Effector CD8-positive, alpha-beta T cell (primary cell): ENCODE measurements around the gene RFX7.

Source experiments
- DNase-seq: peaks from one replicate; lab custom pipeline; 2025; lab: John Stamatoyannopoulos, UW

Gene RFX7

GRCh38 chr15:56244038-56244810, 545 bp upstream of the RFX7 start:
- no peak for DNase-seq

- DNase-seq: no peak
Measured at GRCh38 chr15:56242576-56243162, 1.0 kb downstream of the RFX7 start.

GRCh38 chr15:56241374-56242105, 2.1 kb downstream of the RFX7 start:
- DNase-seq: no peak

- DNase-seq: no peak
Measured at GRCh38 chr15:56240390-56240789, 3.3 kb downstream of the RFX7 start.

GRCh38 chr15:56236197-56236596, 7.5 kb downstream of the RFX7 start:
- no peak for DNase-seq

- no peak for DNase-seq
Measured at GRCh38 chr15:56234804-56235203, 8.9 kb downstream of the RFX7 start.

- no peak for DNase-seq
Measured at GRCh38 chr15:56233549-56233948, 10.1 kb downstream of the RFX7 start.

GRCh38 chr15:56232058-56232457, 11.6 kb downstream of the RFX7 start:
- no peak for DNase-seq

GRCh38 chr15:56228854-56229253, 14.8 kb downstream of the RFX7 start:
- no peak for DNase-seq

- DNase-seq: no peak
Measured at GRCh38 chr15:56228352-56228751, 15.3 kb downstream of the RFX7 start.

- no peak for DNase-seq
Measured at GRCh38 chr15:56227780-56228179, 15.9 kb downstream of the RFX7 start.

- DNase-seq: no peak
Measured at GRCh38 chr15:56227306-56227705, 16.4 kb downstream of the RFX7 start.

GRCh38 chr15:56225520-56225919, 18.2 kb downstream of the RFX7 start:
- DNase-seq: no peak

GRCh38 chr15:56222302-56222701, 21.4 kb downstream of the RFX7 start:
- DNase-seq: no peak

GRCh38 chr15:56217341-56217740, 26.3 kb downstream of the RFX7 start:
- DNase-seq: no peak

GRCh38 chr15:56215769-56216168, 27.9 kb downstream of the RFX7 start:
- no peak for DNase-seq

- DNase-seq: no peak
Measured at GRCh38 chr15:56211960-56212550, 31.6 kb downstream of the RFX7 start.

GRCh38 chr15:56211064-56211463, 32.6 kb downstream of the RFX7 start:
- DNase-seq: no peak

GRCh38 chr15:56208641-56209155, 35.0 kb downstream of the RFX7 start:
- no peak for DNase-seq

GRCh38 chr15:56208185-56208584, 35.5 kb downstream of the RFX7 start:
- DNase-seq: no peak

- no peak for DNase-seq
Measured at GRCh38 chr15:56207711-56208110, 36.0 kb downstream of the RFX7 start.

- no peak for DNase-seq
Measured at GRCh38 chr15:56207092-56207491, 36.6 kb downstream of the RFX7 start.
